A549 (cell line): ENCODE measurements around the gene SOS2.

ENCODE experiments used
- CHD2 ChIP-seq: fragments of 150-350 bp; IDR thresholded peaks from 2 replicates; pipeline ENCODE4 v1.6.1; 2014; ENCODE audit warnings: low read length; ENCODE audit not compliant: partially characterized antibody
- EP300 ChIP-seq, 2 experiments: fragments of >200 bp; sonication (Bioruptor Twin); formaldehyde crosslinking; IDR thresholded peaks; 2 replicates in 1 of 2; 3 replicates in 1 of 2; pipeline ENCODE4 v1.6.1; 2016 to 2017
- ESRRA ChIP-seq: fragments of 150-350 bp; IDR thresholded peaks from 2 replicates; pipeline ENCODE4 v1.6.1; 2014; ENCODE audit warnings: mild to moderate bottlenecking, low read length, borderline replicate concordance
- HOXA7 ChIP-seq: fragments of 250-450 bp; sonication (Bioruptor Pico); IDR thresholded peaks from 2 replicates; pipeline ENCODE4 v1.5.0; 2020; ENCODE audit warnings: mild to moderate bottlenecking, moderate library complexity
- MAFK ChIP-seq: fragments of 450-650 bp; IDR thresholded peaks from 2 replicates; pipeline ENCODE4 v1.6.1; 2014; ENCODE audit not compliant: partially characterized antibody
- RCOR1 ChIP-seq: fragments of 150-350 bp; IDR thresholded peaks from 2 replicates; pipeline ENCODE4 v1.6.1; 2014; ENCODE audit warnings: antibody characterized with exemption, low read length, low read depth
- RFX5 ChIP-seq: fragments of 450-650 bp; IDR thresholded peaks from 2 replicates; pipeline ENCODE4 v1.7.1; 2014; ENCODE audit warnings: antibody characterized with exemption, mild to moderate bottlenecking, moderate library complexity
- SMC3 ChIP-seq: fragments of >200 bp; sonication (Bioruptor Twin); formaldehyde crosslinking; IDR thresholded peaks from 3 replicates; pipeline ENCODE4 v1.6.1; 2018; ENCODE audit warnings: inconsistent platforms
- ZC3H11A ChIP-seq: fragments of 450-650 bp; IDR thresholded peaks from 2 replicates; pipeline ENCODE4 v1.6.1; 2014; ENCODE audit warnings: antibody characterized with exemption, mild to moderate bottlenecking
- TF ChIP-seq, protein P1 (sequence below): fragments of >200 bp; sonication (Bioruptor Twin); formaldehyde crosslinking; IDR thresholded peaks from 3 replicates; pipeline ENCODE4 v1.5.1; 2016
- TF ChIP-seq, protein P2 (sequence below): IDR thresholded peaks from 2 replicates; pipeline ENCODE4 v1.6.1; 2012
- TF ChIP-seq, protein P3 (sequence below): fragments of 200-600 bp; sonication (generic); IDR thresholded peaks from 2 replicates; pipeline ENCODE4 v1.6.1; 2016; ENCODE audit warnings: antibody characterized with exemption, mild to moderate bottlenecking, moderate library complexity
- TF ChIP-seq, protein P4 (sequence below): fragments of >200 bp; sonication (Bioruptor Twin); formaldehyde crosslinking; IDR thresholded peaks from 3 replicates; pipeline ENCODE4 v1.6.1; 2016
- TF ChIP-seq, protein P5 (sequence below): IDR thresholded peaks from 2 replicates; pipeline ENCODE4 v1.6.1; 2012; ENCODE audit warnings: low read depth, borderline replicate concordance

DNA sequence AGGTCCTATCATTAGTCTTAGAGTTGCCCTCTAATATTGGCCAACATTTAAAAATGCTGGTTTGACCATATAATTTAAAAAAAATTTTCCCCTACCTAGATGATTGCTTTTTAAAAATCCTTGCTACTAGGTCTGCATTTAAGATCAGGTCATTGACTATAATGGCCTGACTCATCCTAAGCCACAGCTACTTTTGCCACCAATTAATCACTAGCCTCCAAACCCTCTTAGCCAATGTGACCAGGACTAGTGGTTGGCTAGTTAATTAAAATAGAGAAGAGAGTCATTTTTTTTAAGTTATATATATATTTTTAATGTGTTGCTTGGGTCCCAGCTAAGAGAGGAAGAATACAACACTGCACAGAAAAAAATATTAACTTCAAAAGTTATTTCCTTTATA is 57.5 kb downstream of the SOS2 start:
- no peak for TF ChIP-seq ESRRA
- TF ChIP-seq SMC3, result no peak
- TF ChIP-seq, protein P1, sequence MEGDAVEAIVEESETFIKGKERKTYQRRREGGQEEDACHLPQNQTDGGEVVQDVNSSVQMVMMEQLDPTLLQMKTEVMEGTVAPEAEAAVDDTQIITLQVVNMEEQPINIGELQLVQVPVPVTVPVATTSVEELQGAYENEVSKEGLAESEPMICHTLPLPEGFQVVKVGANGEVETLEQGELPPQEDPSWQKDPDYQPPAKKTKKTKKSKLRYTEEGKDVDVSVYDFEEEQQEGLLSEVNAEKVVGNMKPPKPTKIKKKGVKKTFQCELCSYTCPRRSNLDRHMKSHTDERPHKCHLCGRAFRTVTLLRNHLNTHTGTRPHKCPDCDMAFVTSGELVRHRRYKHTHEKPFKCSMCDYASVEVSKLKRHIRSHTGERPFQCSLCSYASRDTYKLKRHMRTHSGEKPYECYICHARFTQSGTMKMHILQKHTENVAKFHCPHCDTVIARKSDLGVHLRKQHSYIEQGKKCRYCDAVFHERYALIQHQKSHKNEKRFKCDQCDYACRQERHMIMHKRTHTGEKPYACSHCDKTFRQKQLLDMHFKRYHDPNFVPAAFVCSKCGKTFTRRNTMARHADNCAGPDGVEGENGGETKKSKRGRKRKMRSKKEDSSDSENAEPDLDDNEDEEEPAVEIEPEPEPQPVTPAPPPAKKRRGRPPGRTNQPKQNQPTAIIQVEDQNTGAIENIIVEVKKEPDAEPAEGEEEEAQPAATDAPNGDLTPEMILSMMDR, result no peak
- no peak for TF ChIP-seq MAFK
- no peak for TF ChIP-seq HOXA7 (CRISPR knock-in tag)
- TF ChIP-seq, protein P2, sequence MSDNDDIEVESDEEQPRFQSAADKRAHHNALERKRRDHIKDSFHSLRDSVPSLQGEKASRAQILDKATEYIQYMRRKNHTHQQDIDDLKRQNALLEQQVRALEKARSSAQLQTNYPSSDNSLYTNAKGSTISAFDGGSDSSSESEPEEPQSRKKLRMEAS, result no peak
- TF ChIP-seq RFX5, result no peak
- TF ChIP-seq, protein P3, sequence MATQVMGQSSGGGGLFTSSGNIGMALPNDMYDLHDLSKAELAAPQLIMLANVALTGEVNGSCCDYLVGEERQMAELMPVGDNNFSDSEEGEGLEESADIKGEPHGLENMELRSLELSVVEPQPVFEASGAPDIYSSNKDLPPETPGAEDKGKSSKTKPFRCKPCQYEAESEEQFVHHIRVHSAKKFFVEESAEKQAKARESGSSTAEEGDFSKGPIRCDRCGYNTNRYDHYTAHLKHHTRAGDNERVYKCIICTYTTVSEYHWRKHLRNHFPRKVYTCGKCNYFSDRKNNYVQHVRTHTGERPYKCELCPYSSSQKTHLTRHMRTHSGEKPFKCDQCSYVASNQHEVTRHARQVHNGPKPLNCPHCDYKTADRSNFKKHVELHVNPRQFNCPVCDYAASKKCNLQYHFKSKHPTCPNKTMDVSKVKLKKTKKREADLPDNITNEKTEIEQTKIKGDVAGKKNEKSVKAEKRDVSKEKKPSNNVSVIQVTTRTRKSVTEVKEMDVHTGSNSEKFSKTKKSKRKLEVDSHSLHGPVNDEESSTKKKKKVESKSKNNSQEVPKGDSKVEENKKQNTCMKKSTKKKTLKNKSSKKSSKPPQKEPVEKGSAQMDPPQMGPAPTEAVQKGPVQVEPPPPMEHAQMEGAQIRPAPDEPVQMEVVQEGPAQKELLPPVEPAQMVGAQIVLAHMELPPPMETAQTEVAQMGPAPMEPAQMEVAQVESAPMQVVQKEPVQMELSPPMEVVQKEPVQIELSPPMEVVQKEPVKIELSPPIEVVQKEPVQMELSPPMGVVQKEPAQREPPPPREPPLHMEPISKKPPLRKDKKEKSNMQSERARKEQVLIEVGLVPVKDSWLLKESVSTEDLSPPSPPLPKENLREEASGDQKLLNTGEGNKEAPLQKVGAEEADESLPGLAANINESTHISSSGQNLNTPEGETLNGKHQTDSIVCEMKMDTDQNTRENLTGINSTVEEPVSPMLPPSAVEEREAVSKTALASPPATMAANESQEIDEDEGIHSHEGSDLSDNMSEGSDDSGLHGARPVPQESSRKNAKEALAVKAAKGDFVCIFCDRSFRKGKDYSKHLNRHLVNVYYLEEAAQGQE, result no peak
- TF ChIP-seq RCOR1, result no peak
- no peak for TF ChIP-seq CHD2
- TF ChIP-seq, protein P4, sequence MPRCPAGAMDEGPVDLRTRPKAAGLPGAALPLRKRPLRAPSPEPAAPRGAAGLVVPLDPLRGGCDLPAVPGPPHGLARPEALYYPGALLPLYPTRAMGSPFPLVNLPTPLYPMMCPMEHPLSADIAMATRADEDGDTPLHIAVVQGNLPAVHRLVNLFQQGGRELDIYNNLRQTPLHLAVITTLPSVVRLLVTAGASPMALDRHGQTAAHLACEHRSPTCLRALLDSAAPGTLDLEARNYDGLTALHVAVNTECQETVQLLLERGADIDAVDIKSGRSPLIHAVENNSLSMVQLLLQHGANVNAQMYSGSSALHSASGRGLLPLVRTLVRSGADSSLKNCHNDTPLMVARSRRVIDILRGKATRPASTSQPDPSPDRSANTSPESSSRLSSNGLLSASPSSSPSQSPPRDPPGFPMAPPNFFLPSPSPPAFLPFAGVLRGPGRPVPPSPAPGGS, result no peak
- no peak for TF ChIP-seq EP300 (IDR thresholded peaks at IDR 0.05)
- no peak for TF ChIP-seq ZC3H11A
- TF ChIP-seq, protein P5, sequence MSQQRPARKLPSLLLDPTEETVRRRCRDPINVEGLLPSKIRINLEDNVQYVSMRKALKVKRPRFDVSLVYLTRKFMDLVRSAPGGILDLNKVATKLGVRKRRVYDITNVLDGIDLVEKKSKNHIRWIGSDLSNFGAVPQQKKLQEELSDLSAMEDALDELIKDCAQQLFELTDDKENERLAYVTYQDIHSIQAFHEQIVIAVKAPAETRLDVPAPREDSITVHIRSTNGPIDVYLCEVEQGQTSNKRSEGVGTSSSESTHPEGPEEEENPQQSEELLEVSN, result no peak
